HG03571 (cell line): ENCODE measurements around the gene SRPX.

Experiments used
- ATAC-seq: cut with Tn5 transposase; IDR thresholded peaks from one replicate; pipeline ENCODE4 v1.9.1; 2021; ENCODE audit not compliant: unreplicated experiment

The SRPX gene

GRCh38 chrX:38142610-38143009 lies 78.1 kb downstream of the SRPX start:
- no peak for ATAC-seq

GRCh38 chrX:38138900-38139299 lies 81.8 kb downstream of the SRPX start:
- no peak for ATAC-seq

- ATAC-seq, result no peak
Measured at GRCh38 chrX:38138157-38138891, 82.3 kb downstream of the SRPX start.

- no peak for ATAC-seq
Measured at GRCh38 chrX:38129366-38129765, 91.3 kb downstream of the SRPX start.

GRCh38 chrX:38127961-38128360 lies 92.7 kb downstream of the SRPX start:
- ATAC-seq, result no peak

- ATAC-seq, result no peak
Measured at GRCh38 chrX:38126179-38126578, 94.5 kb downstream of the SRPX start.

- no peak for ATAC-seq
Measured at GRCh38 chrX:38124000-38124399, 96.7 kb downstream of the SRPX start.

- ATAC-seq, result no peak
Measured at GRCh38 chrX:38117485-38117884, 103.2 kb downstream of the SRPX start.

GRCh38 chrX:38116706-38117105 lies 104.0 kb downstream of the SRPX start:
- no peak for ATAC-seq

GRCh38 chrX:38112566-38112965 lies 108.1 kb downstream of the SRPX start:
- peak; percentile 86 for ATAC-seq

- ATAC-seq, result no peak
Measured at GRCh38 chrX:38111196-38111595, 109.5 kb downstream of the SRPX start.

- ATAC-seq, result no peak
Measured at GRCh38 chrX:38110231-38110630, 110.4 kb downstream of the SRPX start.

GRCh38 chrX:38109042-38109898 lies 111.4 kb downstream of the SRPX start:
- ATAC-seq, result no peak

- ATAC-seq, result no peak
Measured at GRCh38 chrX:38108364-38108763, 112.3 kb downstream of the SRPX start.

GRCh38 chrX:38106991-38107655 lies 113.5 kb downstream of the SRPX start:
- ATAC-seq, result no peak

GRCh38 chrX:38105216-38105725 lies 115.4 kb downstream of the SRPX start:
- ATAC-seq, result no peak

GRCh38 chrX:38103857-38104812 lies 116.5 kb downstream of the SRPX start:
- ATAC-seq, result peak; percentile 85

- ATAC-seq, result no peak
Measured at GRCh38 chrX:38102875-38103274, 117.8 kb downstream of the SRPX start.

GRCh38 chrX:38102240-38102639 lies 118.4 kb downstream of the SRPX start:
- ATAC-seq, result no peak

- ATAC-seq, result no peak
Measured at GRCh38 chrX:38099688-38100087, 121.0 kb downstream of the SRPX start.
